ENCODE results near the gene SNX14. TPM values are rescaled to one million over a fixed set of nuclear protein-coding genes. Genes with fewer than 3 reads are reported as not detected.
"Not testable (repeated sequence)": the region's sequence is repeated elsewhere in the genome, so short reads cannot be mapped to it uniquely, and the experiment has no call there.

The SNX14 gene
- total and polyA plus RNA-seq, 4 donors, result 45.9 to 171 (median 91.3) TPM

GRCh38 chr6:85551264-85551663, 42.4 kb downstream of the SNX14 start:
- peaks cover 6 to 20% (median 10%) of the 10 kb centered on the region in 4 donors for H3K36me3 ChIP-seq (ENCODE audit: control insufficient read depth in 4 of 4, insufficient read depth in 4 of 4, low read length in 4 of 4)
- H3K4me3 ChIP-seq, result no peak overlapping the region
- H3K4me1 ChIP-seq (ENCODE audit: control insufficient read depth in 5 of 5, insufficient read depth in 5 of 5, low read length in 5 of 5), result no peaks in the 10 kb centered on the region
- 86 to 90% methylated on average over 1 of the region's 1 CpG for WGBS, 2 donors
- DNase-seq, result no peak
- H3K27ac ChIP-seq (ENCODE audit: low read depth in 1 of 2, low read length in 1 of 2), result no peak overlapping the region
- TF ChIP-seq, protein P1, sequence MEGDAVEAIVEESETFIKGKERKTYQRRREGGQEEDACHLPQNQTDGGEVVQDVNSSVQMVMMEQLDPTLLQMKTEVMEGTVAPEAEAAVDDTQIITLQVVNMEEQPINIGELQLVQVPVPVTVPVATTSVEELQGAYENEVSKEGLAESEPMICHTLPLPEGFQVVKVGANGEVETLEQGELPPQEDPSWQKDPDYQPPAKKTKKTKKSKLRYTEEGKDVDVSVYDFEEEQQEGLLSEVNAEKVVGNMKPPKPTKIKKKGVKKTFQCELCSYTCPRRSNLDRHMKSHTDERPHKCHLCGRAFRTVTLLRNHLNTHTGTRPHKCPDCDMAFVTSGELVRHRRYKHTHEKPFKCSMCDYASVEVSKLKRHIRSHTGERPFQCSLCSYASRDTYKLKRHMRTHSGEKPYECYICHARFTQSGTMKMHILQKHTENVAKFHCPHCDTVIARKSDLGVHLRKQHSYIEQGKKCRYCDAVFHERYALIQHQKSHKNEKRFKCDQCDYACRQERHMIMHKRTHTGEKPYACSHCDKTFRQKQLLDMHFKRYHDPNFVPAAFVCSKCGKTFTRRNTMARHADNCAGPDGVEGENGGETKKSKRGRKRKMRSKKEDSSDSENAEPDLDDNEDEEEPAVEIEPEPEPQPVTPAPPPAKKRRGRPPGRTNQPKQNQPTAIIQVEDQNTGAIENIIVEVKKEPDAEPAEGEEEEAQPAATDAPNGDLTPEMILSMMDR (IDR thresholded peaks at IDR 0.05; ENCODE audit: control extremely low read depth, extremely low read depth), result no peak
- H3K9ac ChIP-seq (ENCODE audit: insufficient read depth in 1 of 2, low read length in 2 of 2), result no peak overlapping the region
- H3K27me3 ChIP-seq (ENCODE audit: control insufficient read depth in 3 of 3, insufficient read depth in 3 of 3, low read length in 2 of 3), result no peaks in the 10 kb centered on the region
- no peaks in the 10 kb centered on the region for H3K9me3 ChIP-seq (ENCODE audit: control insufficient read depth in 4 of 4, insufficient read depth in 3 of 4, low read length in 3 of 4)
- ATAC-seq (ENCODE audit: insufficient read depth, low FRiP score), result no peak

- no peak overlapping the region for H3K9ac ChIP-seq (ENCODE audit: insufficient read depth in 1 of 2, low read length in 2 of 2)
- no peak overlapping the region for H3K27ac ChIP-seq (ENCODE audit: low read depth in 1 of 2, low read length in 1 of 2)
- TF ChIP-seq, protein P1 (IDR thresholded peaks at IDR 0.05; ENCODE audit: control extremely low read depth, extremely low read depth), result no peak
- DNase-seq (no peak), ATAC-seq (ENCODE audit: insufficient read depth, low FRiP score) (no peak)
- no peaks in the 10 kb centered on the region for H3K9me3 ChIP-seq (ENCODE audit: control insufficient read depth in 4 of 4, insufficient read depth in 3 of 4, low read length in 3 of 4)
- H3K4me3 ChIP-seq, result no peak overlapping the region
- H3K27me3 ChIP-seq (ENCODE audit: control insufficient read depth in 3 of 3, insufficient read depth in 3 of 3, low read length in 2 of 3), result no peaks in the 10 kb centered on the region
- H3K4me1 ChIP-seq (ENCODE audit: control insufficient read depth in 5 of 5, insufficient read depth in 5 of 5, low read length in 5 of 5), result no peaks in the 10 kb centered on the region
- peaks cover 1 to 23% (median 12%) of the 10 kb centered on the region in 4 donors for H3K36me3 ChIP-seq (ENCODE audit: control insufficient read depth in 4 of 4, insufficient read depth in 4 of 4, low read length in 4 of 4)
Measured at GRCh38 chr6:85547719-85548118, 45.9 kb downstream of the SNX14 start.

GRCh38 chr6:85544776-85545175, 48.9 kb downstream of the SNX14 start:
- ATAC-seq (ENCODE audit: insufficient read depth, low FRiP score) (no peak), DNase-seq (no peak)
- H3K9ac ChIP-seq (ENCODE audit: insufficient read depth in 1 of 2, low read length in 2 of 2), result no peak overlapping the region
- H3K27me3 ChIP-seq (ENCODE audit: control insufficient read depth in 3 of 3, insufficient read depth in 3 of 3, low read length in 2 of 3), result no peaks in the 10 kb centered on the region
- H3K4me1 ChIP-seq (ENCODE audit: control insufficient read depth in 5 of 5, insufficient read depth in 5 of 5, low read length in 5 of 5), result no peaks in the 10 kb centered on the region
- H3K4me3 ChIP-seq, result no peak overlapping the region
- H3K36me3 ChIP-seq (ENCODE audit: control insufficient read depth in 4 of 4, insufficient read depth in 4 of 4, low read length in 4 of 4), result peaks cover 4 to 27% (median 9%) of the 10 kb centered on the region in 4 donors
- no peak overlapping the region for H3K27ac ChIP-seq (ENCODE audit: low read depth in 1 of 2, low read length in 1 of 2)
- TF ChIP-seq, protein P1 (IDR thresholded peaks at IDR 0.05; ENCODE audit: control extremely low read depth, extremely low read depth), result no peak
- no peaks in the 10 kb centered on the region for H3K9me3 ChIP-seq (ENCODE audit: control insufficient read depth in 4 of 4, insufficient read depth in 3 of 4, low read length in 3 of 4)
- 97 to 98% methylated on average over 1 of the region's 1 CpG for WGBS, 2 donors

DNA sequence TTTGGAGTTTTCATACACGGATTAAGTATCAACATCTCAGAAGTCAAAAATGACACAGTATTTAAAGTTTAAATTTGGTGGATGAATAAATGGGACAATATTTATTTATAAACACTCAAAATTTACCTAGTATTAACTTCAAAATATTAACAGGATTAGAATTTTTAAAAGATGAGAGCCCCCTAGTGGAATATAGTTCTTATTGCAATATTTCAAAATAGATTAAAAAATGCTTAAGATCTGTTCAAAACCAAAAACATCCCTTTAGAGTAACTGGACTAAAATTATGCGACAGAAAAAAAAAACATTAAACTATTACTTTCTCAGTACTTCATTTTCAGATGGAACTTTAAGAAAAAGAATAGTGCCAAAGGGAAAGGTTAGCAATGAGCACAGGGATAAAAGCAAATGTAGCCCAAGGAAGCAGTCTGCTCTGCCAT, 56.6 kb downstream of the SNX14 start:
- TF ChIP-seq, protein P1 (IDR thresholded peaks at IDR 0.05; ENCODE audit: control extremely low read depth, extremely low read depth), result no peak
- H3K27ac ChIP-seq (ENCODE audit: low read depth in 1 of 2, low read length in 1 of 2), result no peak overlapping the region
- H3K9ac ChIP-seq (ENCODE audit: insufficient read depth in 1 of 2, low read length in 2 of 2), result no peak overlapping the region
- no peak overlapping the region for H3K4me3 ChIP-seq
- 61 to 62% methylated on average over 2 of the region's 2 CpGs for WGBS, 2 donors
- DNase-seq (peak in 2 of 3 donors; percentile 12), ATAC-seq (ENCODE audit: insufficient read depth, low FRiP score) (no peak)
- no peaks in the 10 kb centered on the region for H3K27me3 ChIP-seq (ENCODE audit: control insufficient read depth in 3 of 3, insufficient read depth in 3 of 3, low read length in 2 of 3)
- H3K4me1 ChIP-seq (ENCODE audit: control insufficient read depth in 5 of 5, insufficient read depth in 5 of 5, low read length in 5 of 5), result no peaks in the 10 kb centered on the region
- H3K9me3 ChIP-seq (ENCODE audit: control insufficient read depth in 4 of 4, insufficient read depth in 3 of 4, low read length in 3 of 4), result no peaks in the 10 kb centered on the region
- H3K36me3 ChIP-seq (ENCODE audit: control insufficient read depth in 4 of 4, insufficient read depth in 4 of 4, low read length in 4 of 4), result peaks cover 5 to 12% (median 8%) of the 10 kb centered on the region in 4 donors

DNA sequence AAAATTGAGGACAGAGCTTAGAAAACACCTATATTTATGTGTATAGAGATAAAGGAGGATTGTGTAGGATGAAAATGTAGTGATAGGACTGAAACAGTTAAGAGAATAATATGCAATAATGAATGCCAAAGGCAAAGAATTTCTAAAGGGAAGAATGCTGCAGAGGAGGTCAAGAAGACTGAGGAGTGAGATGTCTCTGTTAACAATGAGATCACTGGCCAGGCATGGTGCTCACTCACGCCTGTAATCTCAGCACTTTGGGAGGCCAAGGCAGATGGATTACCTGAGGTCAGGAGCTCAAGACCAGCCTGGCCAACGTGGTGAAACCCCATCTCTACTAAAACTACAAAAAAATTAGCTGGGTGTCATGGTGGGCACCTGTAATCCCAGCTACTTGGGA, 69.4 kb downstream of the SNX14 start:
- H3K27me3 ChIP-seq (ENCODE audit: control insufficient read depth in 3 of 3, insufficient read depth in 3 of 3, low read length in 2 of 3); ATAC-seq (ENCODE audit: insufficient read depth, low FRiP score); H3K4me1 ChIP-seq (ENCODE audit: control insufficient read depth in 5 of 5, insufficient read depth in 5 of 5, low read length in 5 of 5); H3K9me3 ChIP-seq (ENCODE audit: control insufficient read depth in 4 of 4, insufficient read depth in 3 of 4, low read length in 3 of 4); H3K9ac ChIP-seq (ENCODE audit: insufficient read depth in 1 of 2, low read length in 2 of 2); DNase-seq; H3K27ac ChIP-seq (ENCODE audit: low read depth in 1 of 2, low read length in 1 of 2); H3K4me3 ChIP-seq: not testable (repeated sequence)
- WGBS, 2 donors, result 91 to 96% methylated on average over 2 of the region's 2 CpGs
- H3K36me3 ChIP-seq (ENCODE audit: control insufficient read depth in 4 of 4, insufficient read depth in 4 of 4, low read length in 4 of 4), result peaks cover 9 to 21% (median 17%) of the 10 kb centered on the region in 4 donors

Measured in lung (tissue), 12 donors.